PFSK-1 (cell line): Measurements from ENCODE around the gene CAPZA2.

Experiments used
- FOXP2 ChIP-seq: optimal IDR thresholded peaks from 2 replicates; pipeline ENCODE3; 2011; ENCODE audit warnings: borderline replicate concordance, control low read depth, inconsistent platforms; ENCODE audit not compliant: insufficient read depth; ENCODE audit errors: extremely low read length, extremely low read depth
- POLR2AphosphoS5 ChIP-seq: IDR thresholded peaks from 2 replicates; pipeline ENCODE4 v1.6.1; 2012; ENCODE audit warnings: low read depth, mild to moderate bottlenecking, control low read depth, low read length, moderate library complexity
- REST ChIP-seq, 2 experiments: IDR thresholded peaks; 2 replicates each; pipeline versions ENCODE4 v1.6.1 to v1.8.0; 2011 to 2012; ENCODE audit warnings: low read depth in 2 of 2, low read length in 2 of 2, control low read depth in 1 of 2, inconsistent platforms in 1 of 2, mild to moderate bottlenecking in 1 of 2, moderate library complexity in 1 of 2; ENCODE audit not compliant: insufficient read depth in 1 of 2
- SIN3A ChIP-seq: IDR thresholded peaks from 2 replicates; pipeline ENCODE4 v1.6.1; 2012; ENCODE audit warnings: mild to moderate bottlenecking, low read length, moderate library complexity, borderline replicate concordance; ENCODE audit not compliant: insufficient read depth
- TAF1 ChIP-seq: IDR thresholded peaks from 2 replicates; pipeline ENCODE4 v1.6.1; 2012; ENCODE audit warnings: low read length, control low read depth, borderline replicate concordance; ENCODE audit not compliant: insufficient read depth

Gene CAPZA2

GRCh38 chr7:116859323-116859722 lies 3.1 kb upstream of the CAPZA2 start:
- TF ChIP-seq POLR2AphosphoS5, result no peak
- no peak for TF ChIP-seq REST (IDR thresholded peaks at IDR 0.05; ENCODE audit: insufficient read depth in 1 of 2, low read depth in 2 of 2, low read length in 2 of 2)
- TF ChIP-seq SIN3A, result no peak
- TF ChIP-seq FOXP2, result no peak
- no peak for TF ChIP-seq TAF1

GRCh38 chr7:116861717-116862116 lies 670 bp upstream of the CAPZA2 start:
- TF ChIP-seq REST (IDR thresholded peaks at IDR 0.05; ENCODE audit: insufficient read depth in 1 of 2, low read depth in 2 of 2, low read length in 2 of 2) (no peak), FOXP2 (no peak), POLR2AphosphoS5 (no peak), TAF1 (no peak), SIN3A (no peak)

- TF ChIP-seq TAF1 (no peak), POLR2AphosphoS5 (no peak), FOXP2 (no peak), REST (IDR thresholded peaks at IDR 0.05; ENCODE audit: insufficient read depth in 1 of 2, low read depth in 2 of 2, low read length in 2 of 2) (no peak), SIN3A (no peak)
These were observed 724 bp downstream of the CAPZA2 start for GRCh38 chr7:116862951-116863670.

- TF ChIP-seq SIN3A (no peak), POLR2AphosphoS5 (no peak), REST (IDR thresholded peaks at IDR 0.05; ENCODE audit: insufficient read depth in 1 of 2, low read depth in 2 of 2, low read length in 2 of 2) (no peak), TAF1 (no peak), FOXP2 (no peak)
These were observed 1.6 kb downstream of the CAPZA2 start for GRCh38 chr7:116863936-116864500.
